CD4-positive, alpha-beta memory T cell (primary cell): ENCODE measurements around the gene TM9SF3. TPM values are rescaled to one million over a fixed set of nuclear protein-coding genes. Genes with fewer than 3 reads are reported as not detected.

Source experiments
- CTCF ChIA-PET: fragments of 350-600 bp; sonication (Branson Sonifier 250); formaldehyde crosslinking; loops from one replicate; lab custom pipeline; 2021; ENCODE audit warnings: inconsistent platforms; ENCODE audit not compliant: partially characterized antibody; lab: Charles Lee
- POLR2A ChIA-PET: fragments of 350-600 bp; sonication (Branson Sonifier 250); formaldehyde crosslinking; loops from one replicate; lab custom pipeline; 2021; ENCODE audit not compliant: partially characterized antibody; lab: Charles Lee
- DNase-seq, 5 donors: peaks; one replicate each; pipeline versions ENCODE4 v3.0.0 to v3.0.0-alpha.2; 2020 to 2022; ENCODE audit warnings: mixed read lengths in 1 of 5
- H3K27ac ChIP-seq: one replicate; pipeline ENCODE4 v1.7.0; 2013; ENCODE audit warnings: low read depth, low read length
- H3K27me3 ChIP-seq: 2 replicates; pipeline ENCODE4 v1.7.0; 2013; ENCODE audit warnings: mild to moderate bottlenecking, low read length, moderate library complexity; ENCODE audit not compliant: insufficient read depth
- H3K36me3 ChIP-seq: 2 replicates; pipeline ENCODE4 v1.7.0; 2013; ENCODE audit warnings: mild to moderate bottlenecking, low read length, moderate library complexity; ENCODE audit not compliant: insufficient read depth
- H3K4me1 ChIP-seq: 2 replicates; pipeline ENCODE4 v1.7.0; 2013; ENCODE audit warnings: mild to moderate bottlenecking, low read length, moderate library complexity; ENCODE audit not compliant: insufficient read depth
- H3K4me3 ChIP-seq, 2 donors: one replicate each; pipeline ENCODE4 v1.7.0; 2013; ENCODE audit warnings: low read length in 2 of 2, mild to moderate bottlenecking in 1 of 2
- H3K9me3 ChIP-seq, 2 donors: one replicate each; pipeline ENCODE4 v1.7.0; 2013; ENCODE audit warnings: low read length in 2 of 2, control low read depth in 1 of 2; ENCODE audit not compliant: control insufficient read depth in 1 of 2
- H3K27ac Mint-ChIP-seq, 7 donors: one replicate each; pipeline ENCODE4 v1.8.0; 2020 to 2021; ENCODE audit warnings: mixed read lengths in 7 of 7, mild to moderate bottlenecking in 6 of 7, inconsistent platforms in 3 of 7, moderate library complexity in 3 of 7
- H3K27me3 Mint-ChIP-seq, 2 donors: one replicate each; pipeline ENCODE4 v1.8.0; 2020 to 2021; ENCODE audit warnings: mixed read lengths in 2 of 2
- H3K36me3 Mint-ChIP-seq, 2 donors: one replicate each; pipeline ENCODE4 v1.8.0; 2020 to 2021; ENCODE audit warnings: mixed read lengths in 2 of 2, inconsistent platforms in 1 of 2, mild to moderate bottlenecking in 1 of 2
- H3K4me1 Mint-ChIP-seq, 4 donors: one replicate each; pipeline ENCODE4 v1.8.0; 2020 to 2021; ENCODE audit warnings: mixed read lengths in 4 of 4, mild to moderate bottlenecking in 1 of 4
- H3K4me3 Mint-ChIP-seq, 8 donors: one replicate each; pipeline ENCODE4 v1.8.0; 2020 to 2021; ENCODE audit warnings: mixed read lengths in 8 of 8, mild to moderate bottlenecking in 7 of 8, moderate library complexity in 6 of 8, inconsistent platforms in 3 of 8
- H3K9me3 Mint-ChIP-seq, 8 donors: one replicate each; pipeline ENCODE4 v1.8.0; 2020 to 2021; ENCODE audit warnings: mixed read lengths in 8 of 8, mild to moderate bottlenecking in 5 of 8, inconsistent platforms in 3 of 8, moderate library complexity in 1 of 8
- intact Hi-C: fragments of 100-400 bp; cut with micrococcal nuclease; formaldehyde crosslinking; loops from one replicate; pipeline ENCODE4 v1.15.1; 2023
- polyA plus RNA-seq, 2 donors: library from polyadenylated mRNA; unstranded; fragments of 300-500 nt; fragmentation: Illumina TruSeq; gene quantifications; one replicate each; pipeline ENCODE4 v1.2.3, GENCODE V29; 2021
- total RNA-seq, 2 experiments: library from RNA; stranded (reverse); gene quantifications; one replicate each; pipeline ENCODE4 v1.2.3, GENCODE V29; 2021

The TM9SF3 gene
- total and polyA plus RNA-seq, 4 experiments from 2014 or later, result 74.7 to 125 (median 109) TPM

DNA sequence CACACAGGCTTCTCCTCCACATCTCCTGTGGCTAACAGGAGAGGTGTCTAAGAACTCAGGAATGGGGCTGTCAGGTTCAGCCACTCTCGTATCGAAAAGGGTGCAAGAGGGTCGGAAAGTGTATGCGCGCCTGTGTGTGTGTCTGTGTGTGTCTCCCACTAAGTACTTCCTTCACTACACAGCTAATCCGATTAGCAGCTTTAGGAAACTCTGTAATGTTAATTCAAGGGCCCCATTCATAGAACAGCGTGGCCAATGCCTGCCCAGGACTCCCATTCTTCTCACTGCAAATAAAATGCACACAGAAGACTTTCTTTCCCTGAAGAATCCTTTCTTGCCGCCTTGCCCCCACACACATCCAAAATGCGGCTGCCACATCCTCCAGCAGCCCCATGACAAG lies 112.9 kb downstream of the TM9SF3 start:
- no peak for DNase-seq
- Mint-ChIP-seq H3K27me3 (peaks cover 16% of the 10 kb centered on the region in 2 donors), H3K27ac (peak overlapping the region in 1 of 7 donors; percentile 35), H3K4me1 (no peaks in the 10 kb centered on the region), H3K9me3 (no peaks in the 10 kb centered on the region), H3K36me3 (no peaks in the 10 kb centered on the region), H3K4me3 (no peak overlapping the region)
- POLR2A ChIA-PET, result no interaction called here
- CTCF ChIA-PET, result interaction anchor here (1.3 kb wide), 1 partner anchor 24 kb away, joined by 3 read pairs; no protein-coding TSS in a partner anchor
- no peaks in the 10 kb centered on the region for H3K36me3 ChIP-seq
- no peak overlapping the region for H3K4me3 ChIP-seq
- H3K27me3 ChIP-seq, result no peaks in the 10 kb centered on the region
- H3K27ac ChIP-seq, result no peak overlapping the region
- no peaks in the 10 kb centered on the region for H3K9me3 ChIP-seq
- intact Hi-C loops, result no loop called here
- no peaks in the 10 kb centered on the region for H3K4me1 ChIP-seq

DNA sequence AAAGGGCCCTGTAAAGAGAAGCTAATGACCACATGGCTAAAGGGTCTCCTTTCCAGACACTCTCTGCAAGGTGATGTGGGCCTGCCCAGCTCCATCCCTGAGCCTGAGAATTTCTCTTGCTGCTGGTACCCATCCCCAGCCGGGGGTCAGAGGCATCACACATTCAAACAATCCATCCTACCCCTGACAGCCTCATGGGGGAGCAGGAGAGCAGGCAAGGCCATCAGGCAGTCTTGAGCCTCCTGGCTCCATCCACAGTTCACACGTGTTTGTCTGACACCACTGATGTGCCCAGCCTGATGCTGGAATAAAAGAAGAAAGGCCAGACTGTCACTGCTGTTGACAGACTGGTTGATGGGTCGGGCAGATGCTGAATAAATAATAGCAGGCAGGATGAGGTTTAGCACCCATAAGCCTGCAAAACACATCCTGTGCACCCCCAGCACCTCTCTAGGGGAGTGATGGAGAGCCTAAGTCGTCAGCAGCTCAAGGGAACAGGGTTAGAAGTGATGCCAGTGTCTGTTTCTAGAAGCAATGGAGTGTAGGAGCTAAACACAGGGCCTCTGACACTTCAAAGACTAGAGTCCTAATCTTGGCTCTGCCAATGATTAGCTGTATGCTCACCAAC lies 116.6 kb downstream of the TM9SF3 start:
- Mint-ChIP-seq H3K4me3 (no peak overlapping the region), H3K27me3 (peaks cover 16 to 18% of the 10 kb centered on the region in 2 donors), H3K27ac (no peak overlapping the region), H3K9me3 (no peaks in the 10 kb centered on the region), H3K36me3 (no peaks in the 10 kb centered on the region), H3K4me1 (no peaks in the 10 kb centered on the region)
- Histone ChIP-seq H3K9me3 (no peaks in the 10 kb centered on the region), H3K27me3 (no peaks in the 10 kb centered on the region), H3K36me3 (no peaks in the 10 kb centered on the region), H3K27ac (no peak overlapping the region), H3K4me3 (no peak overlapping the region), H3K4me1 (no peaks in the 10 kb centered on the region)
- intact Hi-C loops, result no loop called here
- POLR2A ChIA-PET, result no interaction called here
- DNase-seq, result peak in 1 of 5 donors; percentile 10
- CTCF ChIA-PET, result interaction anchor here (1.0 kb wide), 1 partner anchor 18 kb away, joined by 3 read pairs; no protein-coding TSS in a partner anchor

DNA sequence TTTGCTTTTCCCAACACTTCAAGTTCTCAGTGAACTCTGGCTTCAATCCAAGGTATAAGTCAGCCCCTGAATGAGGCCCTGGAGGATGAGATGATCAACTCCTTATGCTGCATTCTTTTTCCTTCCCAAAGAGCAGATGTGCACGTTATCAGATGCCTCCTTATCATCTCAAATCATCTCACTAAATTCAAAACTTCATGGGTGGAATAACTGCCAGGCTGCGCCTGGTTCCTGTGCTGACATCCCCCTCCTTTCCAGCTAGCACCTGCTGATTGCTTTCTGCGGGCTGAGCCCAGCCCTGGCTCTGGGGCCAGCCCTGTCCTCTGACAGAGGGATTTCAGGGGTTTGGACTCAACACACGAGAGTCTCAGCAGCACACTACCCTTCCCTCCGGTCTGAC lies 118.0 kb downstream of the TM9SF3 start:
- H3K27me3 Mint-ChIP-seq, result peaks cover 15 to 18% of the 10 kb centered on the region in 2 donors

More for the DNA sequence above, 118.0 kb downstream of the TM9SF3 start:
- Mint-ChIP-seq H3K4me1 (no peaks in the 10 kb centered on the region), H3K4me3 (no peak overlapping the region), H3K9me3 (no peaks in the 10 kb centered on the region), H3K27ac (no peak overlapping the region), H3K36me3 (no peaks in the 10 kb centered on the region)
- Histone ChIP-seq H3K4me3 (no peak overlapping the region), H3K9me3 (no peaks in the 10 kb centered on the region), H3K27ac (no peak overlapping the region), H3K4me1 (no peaks in the 10 kb centered on the region), H3K27me3 (no peaks in the 10 kb centered on the region), H3K36me3 (no peaks in the 10 kb centered on the region)
- intact Hi-C loops, result no loop called here
- no peak for DNase-seq
- POLR2A ChIA-PET, result no interaction called here
- CTCF ChIA-PET, result interaction anchor here (0.7 kb wide), 1 partner anchor 45 kb away, joined by 3 read pairs; the partner anchor contains the start of gene TLL2

Other genes starting within 250 kb of the TM9SF3 start
- not detected for gene OPALIN, start 228.0 kb downstream of the TM9SF3 start, total RNA-seq
- gene OPALIN, start 228.0 kb downstream of the TM9SF3 start, polyA plus RNA-seq, result not detected
- gene TLL2, start 73.1 kb downstream of the TM9SF3 start, total RNA-seq, result under 1 TPM in 1 of 2 experiments, not detected in 1; 0.17 TPM
- gene TLL2, start 73.1 kb downstream of the TM9SF3 start, polyA plus RNA-seq, result under 1 TPM in 1 of 2 donors, not detected in 1; 0.03 TPM
- gene PIK3AP1, start 133.5 kb upstream of the TM9SF3 start, total RNA-seq, result 1 to 10 TPM; 1.7 to 2.6 TPM
- 1 to 10 TPM; 1.1 to 1.3 TPM for gene PIK3AP1, start 133.5 kb upstream of the TM9SF3 start, polyA plus RNA-seq
- gene LCOR, start 245.3 kb upstream of the TM9SF3 start, total RNA-seq, result 10 to 100 TPM; 44.1 to 44.9 TPM
- 10 to 100 TPM; 15.0 to 21.1 TPM for gene LCOR, start 245.3 kb upstream of the TM9SF3 start, polyA plus RNA-seq